Thymus (tissue), 11 donors: ENCODE results near the gene IL1RAPL1. TPM values are rescaled to one million over a fixed set of nuclear protein-coding genes. Genes with fewer than 3 reads are reported as not detected.

ENCODE experiments used
- DNase-seq, 9 donors: peaks; one replicate each; pipeline ENCODE4 v3.0.0-alpha.2; 2013; ENCODE audit warnings: low spot score in 9 of 9, low read depth in 6 of 9, missing footprints in 1 of 9
- H3K27ac ChIP-seq, 2 donors: one replicate each; pipeline ENCODE4 v1.5.1; 2013; ENCODE audit warnings: control low read depth in 1 of 2, low read depth in 1 of 2, low read length in 1 of 2, mild to moderate bottlenecking in 1 of 2, moderate library complexity in 1 of 2
- H3K27me3 ChIP-seq, 2 donors: one replicate each; pipeline ENCODE4 v1.5.1; 2013; ENCODE audit warnings: low read length in 1 of 2; ENCODE audit not compliant: control insufficient read depth in 2 of 2, insufficient read depth in 1 of 2
- H3K36me3 ChIP-seq, 2 donors: one replicate each; pipeline ENCODE4 v1.5.1; 2013; ENCODE audit warnings: low read length in 1 of 2, mild to moderate bottlenecking in 1 of 2, moderate library complexity in 1 of 2; ENCODE audit not compliant: control insufficient read depth in 2 of 2, insufficient read depth in 2 of 2
- H3K4me1 ChIP-seq, 2 donors: one replicate each; pipeline ENCODE4 v1.5.1; 2013; ENCODE audit warnings: low read length in 2 of 2; ENCODE audit not compliant: control insufficient read depth in 2 of 2, insufficient read depth in 2 of 2
- H3K4me3 ChIP-seq, 2 donors: one replicate each; pipeline ENCODE4 v1.5.1; 2013; ENCODE audit warnings: low read length in 2 of 2, control low read depth in 1 of 2, mild to moderate bottlenecking in 1 of 2
- H3K9me3 ChIP-seq, 2 donors: one replicate each; pipeline ENCODE4 v1.5.1; 2013; ENCODE audit warnings: low read length in 1 of 2, mild to moderate bottlenecking in 1 of 2; ENCODE audit not compliant: control insufficient read depth in 2 of 2, insufficient read depth in 1 of 2
- WGBS: extraction: QIAGEN DNeasy Blood & Tissue Kit; methylation state at CpG from one replicate; pipeline ENCODE4 v1.1.7; 2013; 5-methylcytosine and 5-hydroxymethylcytosine counted together
- polyA plus RNA-seq: library from polyadenylated mRNA; stranded (reverse); fragments of 200-250 nt; gene quantifications from one replicate; pipeline ENCODE4 v1.2.3, GENCODE V29; 2013
- total RNA-seq: library from RNA; stranded (reverse); fragments of 120-200 nt; gene quantifications from one replicate; pipeline ENCODE4 v1.2.4, GENCODE V29; 2013
- donor health status: healthy.

The IL1RAPL1 gene
- total and polyA plus RNA-seq, 2 donors: 0.02 to 0.33 TPM

DNA sequence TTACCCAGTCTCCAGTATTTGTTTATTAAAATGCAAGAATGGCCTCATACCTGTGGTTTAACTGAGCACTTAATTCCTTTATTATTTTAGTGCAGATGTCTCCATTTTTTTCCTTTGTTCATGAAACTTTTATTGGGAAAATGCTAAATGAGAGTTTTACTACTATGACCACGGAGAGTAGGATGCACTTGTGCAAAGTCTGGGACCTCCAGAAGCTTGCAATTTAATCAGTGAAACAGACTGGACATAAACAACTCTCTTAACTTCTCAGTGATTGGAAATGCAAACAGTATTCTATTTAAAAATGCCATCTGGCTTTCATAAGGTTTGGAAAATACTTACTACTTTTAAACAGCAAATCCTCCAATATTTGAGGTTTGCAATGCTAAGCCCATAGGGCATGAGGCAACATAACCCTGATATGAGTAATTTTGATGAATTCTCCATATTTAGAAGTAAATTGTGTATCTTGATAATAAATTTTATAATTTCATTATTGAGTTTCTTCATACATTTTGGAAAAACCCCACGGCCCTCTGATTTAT is 909.5 kb downstream of the IL1RAPL1 start:
- Histone ChIP-seq H3K36me3 (no peaks in the 10 kb centered on the region), H3K27me3 (no peaks in the 10 kb centered on the region), H3K4me3 (no peak overlapping the region), H3K9me3 (no peaks in the 10 kb centered on the region), H3K27ac (no peak overlapping the region), H3K4me1 (no peaks in the 10 kb centered on the region)
- 47% methylated on average over 2 of the region's 2 CpGs for WGBS
- no peak for DNase-seq

DNA sequence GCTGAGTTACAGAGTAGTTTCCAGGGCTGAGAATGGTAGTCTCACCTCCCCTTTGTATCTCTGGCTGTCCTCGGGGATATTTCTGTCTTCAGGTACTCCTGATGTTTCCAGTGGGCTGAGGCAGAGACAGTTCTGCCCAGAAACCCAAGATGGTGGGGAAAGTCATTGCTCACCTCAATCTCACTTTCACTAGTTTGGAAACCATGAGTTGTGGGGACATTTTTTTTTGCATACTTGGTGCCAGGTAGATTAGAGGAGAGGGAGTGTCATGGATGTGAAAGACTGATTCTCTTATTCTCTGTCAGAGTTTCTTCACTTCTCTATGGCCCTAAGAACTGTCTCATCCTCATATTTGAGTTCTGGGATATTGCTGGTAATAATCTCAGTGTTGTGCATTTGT is 919.5 kb downstream of the IL1RAPL1 start:
- 96% methylated on average over 1 of the region's 1 CpG for WGBS
- Histone ChIP-seq H3K4me1 (no peaks in the 10 kb centered on the region), H3K9me3 (no peaks in the 10 kb centered on the region), H3K4me3 (no peak overlapping the region), H3K36me3 (no peaks in the 10 kb centered on the region), H3K27ac (no peak overlapping the region), H3K27me3 (no peaks in the 10 kb centered on the region)
- DNase-seq: no peak

DNA sequence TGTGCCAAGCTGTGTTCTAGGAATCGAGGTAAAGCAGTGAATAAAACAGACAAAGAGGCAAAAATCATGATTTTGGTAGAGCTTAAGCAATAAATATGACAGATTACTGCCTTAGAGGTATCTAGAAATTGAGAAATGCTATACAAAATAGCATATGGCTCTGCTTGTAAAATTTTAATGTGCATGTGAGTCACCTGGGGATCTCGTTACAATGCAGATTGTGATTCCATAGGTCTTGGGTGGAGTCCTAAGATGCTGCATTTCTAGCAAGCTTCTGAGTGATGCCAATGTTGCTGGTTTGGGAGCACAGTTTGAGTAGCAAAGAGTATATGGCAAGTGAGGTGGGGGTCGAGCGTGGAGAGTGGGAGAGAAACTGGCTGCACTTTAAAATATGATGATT is 930.9 kb downstream of the IL1RAPL1 start:
- WGBS: 82% methylated on average over 4 of the region's 4 CpGs
- Histone ChIP-seq H3K27ac (no peak overlapping the region), H3K27me3 (no peaks in the 10 kb centered on the region), H3K36me3 (no peaks in the 10 kb centered on the region), H3K9me3 (no peaks in the 10 kb centered on the region), H3K4me3 (no peak overlapping the region), H3K4me1 (no peaks in the 10 kb centered on the region)
- DNase-seq: no peak

DNA sequence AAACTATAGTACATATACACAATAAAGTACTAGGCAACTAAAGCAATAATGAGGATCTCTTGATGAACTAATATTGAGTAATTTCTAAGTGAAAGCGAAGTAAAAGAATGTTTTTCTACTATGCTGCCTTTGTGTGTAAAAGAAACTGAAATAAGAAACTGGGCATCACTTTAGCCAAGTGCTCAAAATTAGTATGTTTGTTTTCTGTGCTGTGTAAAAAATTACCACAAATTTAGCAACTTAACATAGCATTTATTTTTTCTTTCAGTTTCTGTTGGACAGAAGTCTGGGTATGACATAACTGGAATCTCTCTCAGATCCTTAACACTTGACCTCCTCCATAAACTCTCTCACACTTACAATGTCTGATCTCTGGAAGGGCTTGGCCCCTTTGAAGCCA is 941.0 kb downstream of the IL1RAPL1 start:
- 74% methylated on average over 1 of the region's 1 CpG for WGBS

DNA sequence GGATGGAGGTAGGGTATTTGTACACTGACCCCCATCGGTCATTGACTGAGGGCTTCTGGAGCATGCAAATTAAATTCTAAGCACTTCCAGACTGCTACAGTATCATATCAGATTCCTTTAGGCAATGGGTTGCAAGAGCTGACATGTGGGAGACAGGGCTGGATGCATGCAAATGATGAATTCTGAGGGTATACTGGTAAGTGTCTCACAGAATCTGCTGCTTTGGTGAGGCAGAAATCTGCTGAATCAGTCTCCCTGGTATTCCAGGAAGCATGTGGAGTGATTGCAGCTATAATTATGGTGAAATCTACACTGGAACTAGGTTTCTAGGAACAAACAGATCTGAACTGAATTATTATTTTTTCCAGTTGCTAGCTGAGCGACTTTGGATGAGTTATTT is 943.3 kb downstream of the IL1RAPL1 start:
- H3K36me3 ChIP-seq: no peaks in the 10 kb centered on the region

More for the DNA sequence above, 941.0 kb downstream of the IL1RAPL1 start:
- DNase-seq: no peak
- Histone ChIP-seq H3K27ac (no peak overlapping the region), H3K36me3 (no peaks in the 10 kb centered on the region), H3K4me1 (no peaks in the 10 kb centered on the region), H3K27me3 (no peaks in the 10 kb centered on the region), H3K4me3 (no peak overlapping the region), H3K9me3 (no peaks in the 10 kb centered on the region)

DNA sequence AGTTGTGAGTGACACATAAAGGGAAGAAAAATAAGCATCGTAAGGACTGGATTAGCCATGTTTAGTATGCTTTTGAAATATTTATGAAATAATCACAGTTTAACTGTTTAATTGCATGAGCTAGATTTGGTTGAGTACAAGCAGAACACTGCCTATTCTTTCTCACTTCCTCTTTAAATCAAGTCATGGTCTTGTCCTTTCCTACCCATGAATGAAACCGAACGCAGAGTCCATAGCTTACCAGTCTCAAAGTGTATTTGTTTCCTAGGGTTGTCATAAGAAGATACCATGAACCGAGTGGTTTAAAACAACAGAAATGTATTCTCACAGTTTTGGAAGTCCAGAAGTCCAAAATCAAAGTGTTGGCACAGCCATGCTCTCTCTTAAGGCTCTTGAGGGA is 944.1 kb downstream of the IL1RAPL1 start:
- no peak for DNase-seq
- no peaks in the 10 kb centered on the region for H3K9me3 ChIP-seq
- no peak overlapping the region for H3K27ac ChIP-seq
- H3K4me1 ChIP-seq: no peaks in the 10 kb centered on the region
- no peak overlapping the region for H3K4me3 ChIP-seq
- no peaks in the 10 kb centered on the region for H3K36me3 ChIP-seq
- WGBS: 45% methylated on average over 4 of the region's 4 CpGs
- no peaks in the 10 kb centered on the region for H3K27me3 ChIP-seq

More for the DNA sequence above, 943.3 kb downstream of the IL1RAPL1 start:
- H3K27me3 ChIP-seq: no peaks in the 10 kb centered on the region
- no peak overlapping the region for H3K27ac ChIP-seq
- H3K9me3 ChIP-seq: no peaks in the 10 kb centered on the region
- H3K4me1 ChIP-seq: no peaks in the 10 kb centered on the region
- no peak overlapping the region for H3K4me3 ChIP-seq
- DNase-seq: no peak
- WGBS: 88% methylated on average over 2 of the region's 2 CpGs

DNA sequence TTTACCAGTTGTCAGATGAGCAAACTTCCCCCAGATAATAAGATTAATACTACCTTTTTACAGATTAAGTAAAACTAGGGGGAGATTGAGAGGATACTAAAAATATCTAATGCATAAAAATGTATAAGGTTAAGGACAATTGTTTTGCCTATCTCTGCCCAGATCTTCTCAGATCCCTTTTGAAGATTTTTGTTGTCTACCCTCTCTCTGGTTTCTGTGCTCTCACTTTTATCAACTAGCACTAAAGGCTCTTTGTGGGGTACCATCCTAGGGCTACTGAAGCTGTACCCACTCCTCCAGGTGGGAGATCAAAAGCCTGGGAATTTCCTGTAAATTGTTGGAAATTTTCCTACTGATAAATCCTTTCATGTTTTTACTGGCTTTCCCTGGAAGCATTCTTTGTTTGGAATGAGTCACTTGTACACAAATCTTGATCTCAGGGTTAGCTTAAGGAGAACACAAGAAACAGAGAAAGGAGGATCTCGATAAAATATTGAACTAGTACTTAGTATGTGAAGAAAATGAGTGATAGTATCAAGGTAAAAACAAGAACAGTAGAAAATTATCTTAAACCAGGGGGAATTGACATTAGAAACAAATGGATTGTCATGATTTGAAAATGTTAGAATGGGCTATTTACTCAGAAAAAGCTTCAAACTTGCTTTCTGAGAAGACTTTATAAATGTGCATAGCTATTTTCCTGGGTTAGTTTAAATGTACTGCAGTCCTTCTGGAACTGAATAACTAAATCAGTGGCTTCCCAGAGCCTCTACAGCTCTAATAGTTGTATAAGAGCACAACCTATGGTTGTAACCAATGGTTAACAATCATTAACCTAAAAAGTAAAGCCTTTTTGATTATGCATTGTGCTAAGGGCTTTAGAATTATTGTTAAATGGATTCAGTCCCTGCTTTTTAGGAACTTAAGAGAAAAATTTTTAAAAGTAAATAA is 948.2 kb downstream of the IL1RAPL1 start:
- no peak for DNase-seq
- H3K36me3 ChIP-seq: no peaks in the 10 kb centered on the region
- no peaks in the 10 kb centered on the region for H3K9me3 ChIP-seq
- H3K27me3 ChIP-seq: no peaks in the 10 kb centered on the region
- 84% methylated on average over 1 of the region's 1 CpG for WGBS
- H3K4me3 ChIP-seq: no peak overlapping the region
- H3K27ac ChIP-seq: no peak overlapping the region
- no peaks in the 10 kb centered on the region for H3K4me1 ChIP-seq

DNA sequence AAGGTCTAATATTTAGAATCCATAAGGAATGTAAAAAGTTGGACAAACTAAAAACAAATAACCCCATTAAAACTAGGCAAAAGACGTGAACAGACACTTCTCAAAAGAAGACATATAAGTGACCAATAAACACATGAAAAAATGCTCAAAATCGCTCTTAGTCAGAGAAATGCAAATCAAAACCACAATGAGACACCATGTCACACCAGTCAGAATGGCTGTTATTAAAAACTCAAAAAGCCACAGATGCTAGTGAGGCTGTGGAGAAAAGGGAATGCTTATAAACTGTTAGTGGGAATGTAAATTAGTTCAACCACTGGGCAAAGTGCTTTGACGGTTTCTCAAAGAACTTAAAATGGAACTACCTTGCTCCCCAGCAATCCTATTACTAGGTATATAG is 953.8 kb downstream of the IL1RAPL1 start:
- Histone ChIP-seq H3K36me3 (no peaks in the 10 kb centered on the region), H3K9me3 (no peaks in the 10 kb centered on the region), H3K27ac (no peak overlapping the region), H3K27me3 (no peaks in the 10 kb centered on the region), H3K4me3 (no peak overlapping the region), H3K4me1 (no peaks in the 10 kb centered on the region)
- 96% methylated on average over 3 of the region's 3 CpGs for WGBS
- no peak for DNase-seq

DNA sequence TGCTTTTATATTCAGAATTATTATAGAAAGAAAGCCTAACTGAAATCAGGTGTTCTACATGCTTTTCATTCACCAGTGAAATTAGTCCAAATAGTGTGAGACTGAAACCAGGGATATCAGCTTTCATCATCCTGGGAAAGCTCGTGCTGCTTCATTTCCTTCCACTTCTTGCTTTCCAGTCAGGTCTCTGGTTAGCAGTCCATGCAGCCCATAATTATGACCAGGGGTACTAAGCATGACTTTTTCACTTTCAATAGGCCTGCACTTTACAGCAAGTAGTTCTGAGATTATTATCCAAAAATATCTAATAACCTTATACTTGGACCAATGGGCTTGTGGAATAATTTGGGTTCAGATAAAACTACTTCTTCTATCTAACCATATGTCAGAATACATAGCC is 954.9 kb downstream of the IL1RAPL1 start:
- H3K4me1 ChIP-seq: no peaks in the 10 kb centered on the region
- no peaks in the 10 kb centered on the region for H3K27me3 ChIP-seq
- 6% methylated on average over 1 of the region's 1 CpG for WGBS
- no peak overlapping the region for H3K4me3 ChIP-seq
- no peaks in the 10 kb centered on the region for H3K9me3 ChIP-seq
- H3K36me3 ChIP-seq: no peaks in the 10 kb centered on the region
- no peak overlapping the region for H3K27ac ChIP-seq
- DNase-seq: no peak
